Measurements from ENCODE around the gene TRIM67.

- TF ChIP-seq POLR2A (IDR thresholded peaks at IDR 0.05; ENCODE audit: low read depth, low read length): no peak
- no peak for TF ChIP-seq POLR2AphosphoS5 (IDR thresholded peaks at IDR 0.05; ENCODE audit: low read depth, low read length)
- TF ChIP-seq TAF1 (IDR thresholded peaks at IDR 0.05; ENCODE audit: borderline replicate concordance, low read depth, low read length): no peak
These were observed 21.9 kb upstream of the TRIM67 start for GRCh38 chr1:231139659-231140654.
